NOMO-1 treated with DMSO at 0.1 percent for 48 hours (cell line): ENCODE results near the gene ZNF692.
"Not testable (repeated sequence)": the region's sequence is repeated elsewhere in the genome, so short reads cannot be mapped to it uniquely, and the experiment has no call there.

Source experiments
- DNase-seq: peaks from one replicate; lab custom pipeline; 2025; ENCODE audit not compliant: unreplicated experiment; lab: John Stamatoyannopoulos, UW

Gene ZNF692, protein sequence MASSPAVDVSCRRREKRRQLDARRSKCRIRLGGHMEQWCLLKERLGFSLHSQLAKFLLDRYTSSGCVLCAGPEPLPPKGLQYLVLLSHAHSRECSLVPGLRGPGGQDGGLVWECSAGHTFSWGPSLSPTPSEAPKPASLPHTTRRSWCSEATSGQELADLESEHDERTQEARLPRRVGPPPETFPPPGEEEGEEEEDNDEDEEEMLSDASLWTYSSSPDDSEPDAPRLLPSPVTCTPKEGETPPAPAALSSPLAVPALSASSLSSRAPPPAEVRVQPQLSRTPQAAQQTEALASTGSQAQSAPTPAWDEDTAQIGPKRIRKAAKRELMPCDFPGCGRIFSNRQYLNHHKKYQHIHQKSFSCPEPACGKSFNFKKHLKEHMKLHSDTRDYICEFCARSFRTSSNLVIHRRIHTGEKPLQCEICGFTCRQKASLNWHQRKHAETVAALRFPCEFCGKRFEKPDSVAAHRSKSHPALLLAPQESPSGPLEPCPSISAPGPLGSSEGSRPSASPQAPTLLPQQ

DNA sequence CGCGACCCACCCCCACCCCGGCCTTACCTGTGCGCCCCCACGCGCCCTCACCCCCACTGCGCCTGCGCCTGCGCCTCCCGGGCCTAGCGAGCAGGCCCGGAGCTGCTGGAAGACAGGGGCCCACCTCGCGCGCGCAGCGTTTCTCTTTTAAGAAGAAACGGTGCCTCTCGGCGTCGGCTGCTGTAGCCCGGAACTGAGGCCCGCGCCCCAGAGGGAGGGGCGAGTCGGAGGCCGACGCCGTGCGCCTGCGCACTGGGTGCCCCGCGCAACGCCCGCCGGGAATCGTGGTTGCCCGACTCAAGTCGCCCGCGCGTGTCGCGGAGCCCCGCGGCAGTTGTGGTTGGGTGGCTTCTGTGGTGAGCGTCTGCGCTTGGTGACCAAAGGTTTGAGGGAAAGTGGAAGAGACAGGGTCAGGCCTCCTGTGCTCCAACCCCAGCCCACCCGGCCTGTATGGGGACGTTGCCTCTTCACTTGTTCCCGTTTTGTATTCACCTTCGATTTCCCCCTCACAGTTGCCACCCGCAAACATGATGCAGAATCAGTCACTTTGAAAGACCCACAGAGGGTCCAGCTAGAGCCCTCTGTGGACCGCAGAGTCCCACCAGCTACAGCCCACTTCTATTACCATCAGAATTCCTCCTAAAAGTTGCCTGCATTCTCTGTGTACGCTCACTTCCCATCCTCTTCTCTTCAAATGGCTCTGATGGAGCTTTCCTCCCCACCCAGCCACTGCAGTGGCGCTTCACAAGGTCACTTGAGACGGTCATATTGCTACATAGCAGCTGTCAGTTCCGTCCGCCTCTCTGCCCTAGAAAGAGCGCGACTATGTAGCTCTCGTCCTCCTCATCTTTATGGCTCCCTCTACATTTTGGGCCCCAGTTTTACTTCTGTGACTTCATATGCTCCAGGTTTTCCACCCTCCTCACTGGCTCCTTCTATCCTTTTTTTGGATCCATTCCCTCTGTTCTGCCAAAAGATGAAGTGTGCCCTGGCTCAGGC, at the start of gene ZNF692:
Gene ZNF692 (minus strand): TSS at position 195 of the 999 bp plus-strand sequence. CDS start 776 bp downstream, outside the sequence.
- peak; percentile 96 for DNase-seq

GRCh38 chr1:248906753-248907661, 48.1 kb upstream of the ZNF692 start:
- DNase-seq: no peak

- peak; percentile 94 for DNase-seq
Measured at GRCh38 chr1:248906009-248906752, 47.3 kb upstream of the ZNF692 start, which contains the start of gene PGBD2. PGBD2 (plus strand) TSS chr1:248906235; CDS start chr1:248913863, 7,628 bp downstream.

GRCh38 chr1:248905662-248906008, 46.8 kb upstream of the ZNF692 start:
- DNase-seq: no peak

DNA sequence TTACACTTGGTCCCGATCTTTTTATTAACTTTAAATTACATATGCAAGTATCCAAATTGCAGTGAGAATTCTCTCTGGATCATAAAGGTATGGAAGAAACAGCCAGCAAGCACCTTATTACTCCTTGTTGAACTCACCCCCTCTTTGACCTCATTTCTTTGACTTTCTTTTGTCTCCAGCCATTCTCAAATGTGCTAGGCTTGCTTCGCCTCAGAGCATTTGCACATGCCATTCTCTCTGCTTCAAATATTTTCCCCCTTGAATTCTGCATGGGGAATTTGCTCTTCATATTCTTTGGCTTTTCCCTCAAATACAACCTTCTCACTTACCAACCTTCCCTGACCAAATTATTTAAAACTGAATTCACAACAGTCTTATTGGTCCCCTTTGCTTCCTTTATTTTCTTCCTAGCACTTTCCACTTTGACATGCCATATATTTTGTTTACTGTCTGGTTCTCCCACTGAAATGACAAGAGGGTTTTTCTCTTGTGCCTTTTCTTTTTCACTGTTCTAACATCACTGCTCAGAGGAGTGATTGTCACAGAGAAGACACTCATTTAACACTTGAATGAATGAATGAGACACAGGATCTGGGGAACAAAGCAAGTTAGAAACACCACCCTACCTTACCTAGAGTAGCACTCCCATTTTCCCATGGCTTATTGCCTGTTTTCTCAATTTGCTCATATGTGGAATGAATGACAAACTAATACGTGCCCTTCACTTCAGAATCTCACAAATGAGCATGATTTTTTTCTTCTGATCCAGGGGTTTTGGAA, 45.7 kb upstream of the ZNF692 start:
- no peak for DNase-seq

GRCh38 chr1:248901578-248901977, 42.7 kb upstream of the ZNF692 start:
- no peak for DNase-seq

GRCh38 chr1:248900637-248901036, 41.8 kb upstream of the ZNF692 start:
- no peak for DNase-seq

GRCh38 chr1:248897412-248898337, 38.8 kb upstream of the ZNF692 start:
- no peak for DNase-seq

- no peak for DNase-seq
Measured at GRCh38 chr1:248894837-248895236, 36.0 kb upstream of the ZNF692 start.

- no peak for DNase-seq
Measured at GRCh38 chr1:248892590-248892989, 33.7 kb upstream of the ZNF692 start.

GRCh38 chr1:248891758-248892157, 32.9 kb upstream of the ZNF692 start:
- DNase-seq: no peak

DNA sequence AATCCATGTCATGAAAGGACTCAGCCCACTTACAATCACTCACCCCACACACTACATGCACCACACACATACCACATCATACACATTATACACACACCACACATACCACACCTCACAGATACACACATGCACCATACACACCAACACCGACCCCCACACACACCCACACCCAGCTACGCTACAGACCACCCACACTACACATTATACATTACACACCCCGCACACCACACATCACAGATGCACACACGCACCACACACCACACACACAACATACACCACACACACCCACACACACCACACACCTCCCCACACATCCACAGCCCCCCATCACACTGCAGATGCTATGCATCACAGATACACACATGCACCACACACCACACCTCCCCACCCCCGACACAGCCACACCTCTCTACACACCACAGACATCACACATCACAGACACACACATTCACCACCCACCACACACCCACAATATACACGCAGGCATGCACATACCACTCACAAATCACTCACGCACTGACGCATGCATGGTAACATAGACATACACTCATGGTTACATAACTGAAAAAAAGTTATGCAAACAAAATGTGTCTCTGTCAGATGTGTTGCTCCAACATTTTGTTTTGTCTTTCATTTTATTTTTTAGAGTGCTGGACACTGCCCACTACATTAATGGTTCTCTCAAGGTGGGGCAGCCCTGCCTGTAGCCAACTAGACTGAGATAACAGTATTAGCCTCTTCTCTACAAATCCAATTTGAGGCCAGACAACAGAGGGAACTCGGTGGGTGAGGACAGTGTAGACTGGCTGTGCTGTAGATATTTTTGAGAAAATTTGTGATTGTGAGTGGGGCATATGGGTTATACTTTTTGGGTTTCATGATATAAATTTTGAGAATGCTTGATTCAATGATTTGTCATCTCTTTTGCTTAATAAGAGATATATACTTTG, 31.9 kb upstream of the ZNF692 start:
- DNase-seq: no peak

- DNase-seq: not testable (repeated sequence)
Measured at GRCh38 chr1:248889914-248890243, 31.0 kb upstream of the ZNF692 start.

GRCh38 chr1:248886237-248886895, 27.5 kb upstream of the ZNF692 start:
- DNase-seq: no peak

DNA sequence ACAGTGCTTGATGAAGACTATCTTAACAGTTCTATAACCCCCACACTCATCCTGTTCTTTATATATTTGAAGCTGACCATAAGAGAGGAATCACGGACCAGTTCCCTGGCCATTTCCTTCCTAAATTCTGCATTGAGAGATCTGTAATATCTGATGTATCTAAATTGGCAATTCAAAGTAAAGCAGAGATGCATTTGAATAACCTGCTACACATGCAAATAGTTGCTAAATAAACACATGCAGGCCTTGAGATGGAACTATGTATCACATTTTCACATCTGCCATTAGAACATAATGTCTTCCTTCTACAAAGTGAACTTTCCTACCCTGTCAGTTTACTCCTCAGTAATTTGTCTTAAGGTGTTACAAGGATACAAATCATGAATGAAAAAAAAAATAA, 26.8 kb upstream of the ZNF692 start:
- DNase-seq: no peak

- DNase-seq: no peak
Measured at GRCh38 chr1:248884632-248885295, 25.9 kb upstream of the ZNF692 start.
